PFSK-1 (cell line): ENCODE results near the gene STIM2.

Experiments used
- FOXP2 ChIP-seq: optimal IDR thresholded peaks from 2 replicates; pipeline ENCODE3; 2011; ENCODE audit warnings: borderline replicate concordance, control low read depth, inconsistent platforms; ENCODE audit not compliant: insufficient read depth; ENCODE audit errors: extremely low read length, extremely low read depth
- POLR2AphosphoS5 ChIP-seq: IDR thresholded peaks from 2 replicates; pipeline ENCODE4 v1.6.1; 2012; ENCODE audit warnings: low read depth, mild to moderate bottlenecking, control low read depth, low read length, moderate library complexity
- SIN3A ChIP-seq: IDR thresholded peaks from 2 replicates; pipeline ENCODE4 v1.6.1; 2012; ENCODE audit warnings: mild to moderate bottlenecking, low read length, moderate library complexity, borderline replicate concordance; ENCODE audit not compliant: insufficient read depth
- TAF1 ChIP-seq: IDR thresholded peaks from 2 replicates; pipeline ENCODE4 v1.6.1; 2012; ENCODE audit warnings: low read length, control low read depth, borderline replicate concordance; ENCODE audit not compliant: insufficient read depth
- TF ChIP-seq, protein P1 (sequence below), 2 experiments: IDR thresholded peaks; 2 replicates each; pipeline versions ENCODE4 v1.6.1 to v1.8.0; 2011 to 2012; ENCODE audit warnings: low read depth in 2 of 2, low read length in 2 of 2, control low read depth in 1 of 2, inconsistent platforms in 1 of 2, mild to moderate bottlenecking in 1 of 2, moderate library complexity in 1 of 2; ENCODE audit not compliant: insufficient read depth in 1 of 2

The STIM2 gene

DNA sequence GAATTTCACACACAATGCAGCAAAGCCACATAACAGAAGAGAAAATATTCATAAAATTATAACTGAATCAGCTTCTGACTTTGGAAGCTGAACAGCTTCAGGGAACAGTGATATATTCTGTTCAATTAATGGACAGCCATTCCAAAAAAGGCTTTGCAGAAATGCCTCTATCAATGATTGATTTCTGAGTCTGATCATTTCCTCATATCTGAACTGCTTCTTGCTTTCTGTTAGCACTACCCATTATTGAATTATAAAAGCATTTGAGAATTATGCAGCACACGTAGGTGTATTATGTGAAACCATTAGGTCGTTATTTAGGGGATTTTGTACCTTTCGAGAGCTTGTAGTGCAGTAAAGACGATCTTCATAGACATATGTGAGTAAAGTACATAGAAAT is 159.6 kb downstream of the STIM2 start:
- TF ChIP-seq TAF1: no peak
- TF ChIP-seq SIN3A: no peak
- TF ChIP-seq, protein P1, sequence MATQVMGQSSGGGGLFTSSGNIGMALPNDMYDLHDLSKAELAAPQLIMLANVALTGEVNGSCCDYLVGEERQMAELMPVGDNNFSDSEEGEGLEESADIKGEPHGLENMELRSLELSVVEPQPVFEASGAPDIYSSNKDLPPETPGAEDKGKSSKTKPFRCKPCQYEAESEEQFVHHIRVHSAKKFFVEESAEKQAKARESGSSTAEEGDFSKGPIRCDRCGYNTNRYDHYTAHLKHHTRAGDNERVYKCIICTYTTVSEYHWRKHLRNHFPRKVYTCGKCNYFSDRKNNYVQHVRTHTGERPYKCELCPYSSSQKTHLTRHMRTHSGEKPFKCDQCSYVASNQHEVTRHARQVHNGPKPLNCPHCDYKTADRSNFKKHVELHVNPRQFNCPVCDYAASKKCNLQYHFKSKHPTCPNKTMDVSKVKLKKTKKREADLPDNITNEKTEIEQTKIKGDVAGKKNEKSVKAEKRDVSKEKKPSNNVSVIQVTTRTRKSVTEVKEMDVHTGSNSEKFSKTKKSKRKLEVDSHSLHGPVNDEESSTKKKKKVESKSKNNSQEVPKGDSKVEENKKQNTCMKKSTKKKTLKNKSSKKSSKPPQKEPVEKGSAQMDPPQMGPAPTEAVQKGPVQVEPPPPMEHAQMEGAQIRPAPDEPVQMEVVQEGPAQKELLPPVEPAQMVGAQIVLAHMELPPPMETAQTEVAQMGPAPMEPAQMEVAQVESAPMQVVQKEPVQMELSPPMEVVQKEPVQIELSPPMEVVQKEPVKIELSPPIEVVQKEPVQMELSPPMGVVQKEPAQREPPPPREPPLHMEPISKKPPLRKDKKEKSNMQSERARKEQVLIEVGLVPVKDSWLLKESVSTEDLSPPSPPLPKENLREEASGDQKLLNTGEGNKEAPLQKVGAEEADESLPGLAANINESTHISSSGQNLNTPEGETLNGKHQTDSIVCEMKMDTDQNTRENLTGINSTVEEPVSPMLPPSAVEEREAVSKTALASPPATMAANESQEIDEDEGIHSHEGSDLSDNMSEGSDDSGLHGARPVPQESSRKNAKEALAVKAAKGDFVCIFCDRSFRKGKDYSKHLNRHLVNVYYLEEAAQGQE (IDR thresholded peaks at IDR 0.05; ENCODE audit: insufficient read depth in 1 of 2, low read depth in 2 of 2, low read length in 2 of 2): no peak
- TF ChIP-seq FOXP2: no peak
- no peak for TF ChIP-seq POLR2AphosphoS5

DNA sequence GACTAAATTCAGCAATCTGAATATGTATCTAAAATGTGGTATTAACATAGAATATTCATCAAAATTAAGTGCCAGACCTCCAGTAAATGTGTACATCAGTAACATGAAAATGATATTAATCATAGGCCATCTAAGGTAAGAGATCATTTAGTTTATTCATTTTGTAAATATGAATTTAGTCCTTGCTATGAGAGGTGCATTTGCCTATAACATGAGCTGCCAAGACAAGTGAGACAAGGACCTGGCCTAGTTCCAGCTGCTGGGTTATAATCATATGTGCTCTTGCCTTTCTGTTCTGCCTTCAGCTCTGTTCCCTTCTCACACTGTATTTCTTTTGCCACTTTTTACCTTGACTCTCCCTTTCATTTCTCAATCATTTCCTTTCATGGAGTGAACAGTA is 160.0 kb downstream of the STIM2 start:
- TF ChIP-seq SIN3A (no peak), POLR2AphosphoS5 (no peak), FOXP2 (no peak), TAF1 (no peak)
- TF ChIP-seq, protein P1 (IDR thresholded peaks at IDR 0.05; ENCODE audit: insufficient read depth in 1 of 2, low read depth in 2 of 2, low read length in 2 of 2): no peak

DNA sequence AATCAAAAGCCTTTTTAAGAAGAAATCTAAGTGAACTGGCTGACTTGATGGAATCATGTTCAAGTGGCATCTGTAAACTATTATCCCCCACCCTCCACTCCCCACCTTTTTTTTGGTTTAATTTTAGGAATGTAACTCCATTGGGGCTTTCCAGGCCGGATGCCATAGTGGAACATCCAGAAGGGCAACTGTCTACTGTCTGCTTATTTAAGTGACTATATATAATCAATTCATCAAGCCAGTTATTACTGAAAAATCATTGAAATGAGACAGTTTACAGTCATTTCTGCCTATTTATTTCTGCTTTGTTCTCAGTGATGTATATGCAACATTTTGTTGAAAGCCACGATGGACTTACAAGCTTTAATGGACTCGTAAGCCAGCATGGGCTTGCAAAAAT is 162.3 kb downstream of the STIM2 start:
- TF ChIP-seq, protein P1 (IDR thresholded peaks at IDR 0.05; ENCODE audit: insufficient read depth in 1 of 2, low read depth in 2 of 2, low read length in 2 of 2): no peak
- no peak for TF ChIP-seq SIN3A
- no peak for TF ChIP-seq FOXP2
- TF ChIP-seq POLR2AphosphoS5: no peak
- TF ChIP-seq TAF1: no peak

GRCh38 chr4:27023366-27023765 is 162.7 kb downstream of the STIM2 start:
- TF ChIP-seq, protein P1 (IDR thresholded peaks at IDR 0.05; ENCODE audit: insufficient read depth in 1 of 2, low read depth in 2 of 2, low read length in 2 of 2): no peak
- no peak for TF ChIP-seq SIN3A
- no peak for TF ChIP-seq POLR2AphosphoS5
- no peak for TF ChIP-seq TAF1
- TF ChIP-seq FOXP2: no peak

DNA sequence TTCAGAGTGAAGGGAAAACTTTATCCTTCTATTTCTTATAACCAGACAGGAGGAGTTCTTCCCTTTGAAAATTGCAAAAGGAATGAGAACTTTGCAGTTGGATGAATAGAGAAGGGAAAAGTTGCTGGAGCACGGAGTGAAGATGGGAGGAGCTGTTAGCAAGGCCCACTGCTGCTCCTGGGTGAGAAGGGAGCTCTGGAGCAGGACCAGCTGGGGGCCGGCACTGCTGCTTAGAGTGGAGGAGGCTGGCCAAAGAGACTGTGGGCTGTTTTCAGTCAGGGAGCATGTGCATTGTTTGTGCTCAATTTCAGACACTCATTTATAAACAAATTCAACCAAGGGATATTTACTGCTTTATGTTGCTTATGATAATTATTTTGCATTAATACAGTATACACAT is 164.2 kb downstream of the STIM2 start:
- TF ChIP-seq POLR2AphosphoS5: no peak
- no peak for TF ChIP-seq TAF1
- TF ChIP-seq SIN3A: no peak
- TF ChIP-seq, protein P1 (IDR thresholded peaks at IDR 0.05; ENCODE audit: insufficient read depth in 1 of 2, low read depth in 2 of 2, low read length in 2 of 2): no peak
- TF ChIP-seq FOXP2: no peak
